ENCODE data around the gene CBFA2T3.

- TF ChIP-seq CTCF (IDR thresholded peaks at IDR 0.05; ENCODE audit: low read depth, low read length) (no peak), EZH2phosphoT487 (IDR thresholded peaks at IDR 0.05; ENCODE audit: low read depth) (no peak)
Observed at GRCh38 chr16:88869673-88869980, 107.4 kb downstream of the CBFA2T3 start.
